ENCODE results near the gene CLCN4. TPM values are rescaled to one million over a fixed set of nuclear protein-coding genes. Genes with fewer than 3 reads are reported as not detected.

Gene CLCN4
- total and polyA plus RNA-seq, 2 of the 8 experiments (the other 6 are each of a cell fraction or from before 2014, with no cell fraction given), result 3.3 to 11.2 TPM

GRCh38 chrX:10208281-10208856 lies 51.6 kb downstream of the CLCN4 start:
- Histone ChIP-seq H3K4me1 (replicated peaks in 1 of 4; ENCODE audit: control insufficient read depth in 3 of 4, insufficient read depth in 4 of 4, low read length in 3 of 4) (no peaks in the 10 kb centered on the region), H2AK5ac (ENCODE audit: low read depth, low read length) (no peak overlapping the region), H2AFZ (ENCODE audit: low read length) (no peak overlapping the region), H3K79me2 (ENCODE audit: control insufficient read depth in 1 of 2, insufficient read depth in 2 of 2, low read length in 2 of 2) (no peaks in the 10 kb centered on the region), H2BK120ac (replicated peaks; ENCODE audit: low read depth, low read length) (no peak overlapping the region), H3K36me3 (ENCODE audit: control insufficient read depth in 2 of 4, insufficient read depth in 4 of 4, low read length in 3 of 4) (peaks cover 0 to 1% (median 0%) of the 10 kb centered on the region in 4 experiments; a peak in 1 of 8 replicates), H4K20me1 (replicated peaks in 1 of 2; ENCODE audit: control insufficient read depth in 1 of 2, insufficient read depth in 2 of 2, low read length in 2 of 2) (peaks cover 0 to 1% of the 10 kb centered on the region in 2 experiments), H3K4me3 (ENCODE audit: extremely low read depth in 1 of 4, insufficient read depth in 2 of 4, low read depth in 3 of 4, low read length in 4 of 4) (no peak overlapping the region), H2BK5ac (ENCODE audit: low read depth, low read length) (no peak overlapping the region), H3K18ac (ENCODE audit: extremely low read depth, low read length) (no peak overlapping the region), H4K5ac (ENCODE audit: insufficient read length, low read depth, low read length) (no peak overlapping the region), H3K23ac (ENCODE audit: insufficient read length) (no peak overlapping the region), H3K4ac (replicated peaks; ENCODE audit: insufficient read length, low read depth, low read length) (no peak overlapping the region), H4K8ac (ENCODE audit: extremely low read depth, insufficient read depth, low read length) (peak overlapping the region; percentile 25; the same call in 1 of the 2 replicates), H3K14ac (ENCODE audit: insufficient read length) (no peak overlapping the region), H3K56ac (replicated peaks; ENCODE audit: insufficient read length, low read depth, low read length) (no peak overlapping the region), H3K27ac (ENCODE audit: low read depth, low read length) (no peak overlapping the region), H3K9ac (replicated peaks in 1 of 4; ENCODE audit: extremely low read depth in 1 of 4, low read depth in 3 of 4, low read length in 3 of 4) (no peak overlapping the region), H4K91ac (replicated peaks; ENCODE audit: insufficient read length, low read length) (no peak overlapping the region), H3K23me2 (ENCODE audit: low read depth, low read length) (no peaks in the 10 kb centered on the region), H2BK15ac (ENCODE audit: low read length) (no peak overlapping the region), H3K4me2 (ENCODE audit: insufficient read depth in 1 of 2, low read depth in 2 of 2, low read length in 2 of 2) (no peak overlapping the region), H3K9me3 (ENCODE audit: insufficient read depth in 2 of 2, low read depth in 1 of 2, low read length in 1 of 2) (no peaks in the 10 kb centered on the region), H3K79me1 (ENCODE audit: low read depth, low read length) (no peaks in the 10 kb centered on the region), H3K27me3 (replicated peaks in 1 of 4; ENCODE audit: control insufficient read depth in 3 of 4, extremely low read depth in 1 of 4, insufficient read depth in 3 of 4, low read length in 3 of 4) (no peaks in the 10 kb centered on the region), H2BK20ac (ENCODE audit: low read length) (no peak overlapping the region), H2BK12ac (ENCODE audit: low read depth, low read length) (no peak overlapping the region)
- ChIA-PET CTCF (ENCODE audit: partially characterized antibody) (interaction anchor here (1.1 to 2.0 kb wide), 2 partner anchors 18 to 514 kb away, joined by 3 to 5 read pairs; no protein-coding TSS in a partner anchor), POLR2A (ENCODE audit: partially characterized antibody) (no interaction called here)
- no peak for DNase-seq (ENCODE audit: low read depth in 1 of 2, low spot score in 2 of 2)
- no peak for FAIRE-seq
- 96% methylated on average over 11 of the region's 11 CpGs; no CpG with 5 or more reads in 1 of the 2 experiments for WGBS, 2 experiments (ENCODE audit: extremely low coverage in 1 of 2, insufficient coverage in 1 of 2, insufficient read length in 1 of 2, insufficient replicate concordance in 2 of 2, low coverage in 1 of 2, low lambda C conversion rate in 2 of 2, missing lambda C conversion rate in 1 of 2)
- TF ChIP-seq SIN3A (conservative IDR thresholded peaks at IDR 0.05 in 1 of 2, IDR thresholded peaks at IDR 0.05 in 1 of 2; ENCODE audit: low read depth in 1 of 2, low read length in 2 of 2) (no peak), RFX5 (IDR thresholded peaks at IDR 0.05; ENCODE audit: borderline replicate concordance, low read depth, low read length) (no peak), TBP (IDR thresholded peaks at IDR 0.05; ENCODE audit: low read depth, low read length) (no peak), KDM1A (IDR thresholded peaks at IDR 0.05; ENCODE audit: borderline replicate concordance, low read length) (no peak), SP2 (IDR thresholded peaks at IDR 0.05; ENCODE audit: low read length) (no peak), BCL11A (IDR thresholded peaks at IDR 0.05; ENCODE audit: low read depth in 2 of 2, low read length in 2 of 2) (no peak), JUN (IDR thresholded peaks at IDR 0.05; ENCODE audit: low read depth, low read length) (no peak), SRF (IDR thresholded peaks at IDR 0.05; ENCODE audit: low read depth, low read length) (no peak), BRCA1 (IDR thresholded peaks at IDR 0.05; ENCODE audit: low read depth, low read length) (no peak), CREB1 (IDR thresholded peaks at IDR 0.05) (no peak), TCF12 (IDR thresholded peaks at IDR 0.05; ENCODE audit: low read depth, low read length) (no peak), HDAC6 (IDR thresholded peaks at IDR 0.05; ENCODE audit: low read depth, low read length) (no peak), USF2 (IDR thresholded peaks at IDR 0.05; ENCODE audit: low read length) (no peak)
